GM21390 (cell line): ENCODE data around the gene TANC2.
"Not testable (repeated sequence)": the region's sequence is repeated elsewhere in the genome, so short reads cannot be mapped to it uniquely, and the experiment has no call there.

Source experiments
- ATAC-seq: cut with Tn5 transposase; IDR thresholded peaks from one replicate; pipeline ENCODE4 v1.9.1; 2021; ENCODE audit not compliant: unreplicated experiment

Gene TANC2

DNA sequence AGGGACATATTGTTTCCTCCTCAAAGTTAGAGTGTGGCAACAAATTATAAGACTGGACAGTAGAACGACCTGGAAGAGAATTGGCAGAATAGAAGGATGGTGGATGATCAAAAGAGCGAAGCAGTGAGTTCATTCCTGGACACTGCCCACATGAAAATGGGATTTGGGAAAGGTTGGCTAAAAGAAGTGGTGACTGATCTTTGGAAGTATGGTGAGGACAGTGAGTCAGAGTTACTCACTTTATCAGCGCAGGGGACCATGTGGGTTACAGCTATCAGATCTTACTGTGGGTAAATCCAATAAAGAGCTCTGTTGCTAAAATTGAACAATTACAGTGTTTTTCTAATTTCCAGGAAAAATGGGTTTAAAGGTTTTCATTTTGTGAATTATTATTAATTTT, 2.7 kb upstream of the TANC2 start:
- ATAC-seq = no peak

- no peak for ATAC-seq
Observed at GRCh38 chr17:62964506-62964905, 1.5 kb upstream of the TANC2 start.

DNA sequence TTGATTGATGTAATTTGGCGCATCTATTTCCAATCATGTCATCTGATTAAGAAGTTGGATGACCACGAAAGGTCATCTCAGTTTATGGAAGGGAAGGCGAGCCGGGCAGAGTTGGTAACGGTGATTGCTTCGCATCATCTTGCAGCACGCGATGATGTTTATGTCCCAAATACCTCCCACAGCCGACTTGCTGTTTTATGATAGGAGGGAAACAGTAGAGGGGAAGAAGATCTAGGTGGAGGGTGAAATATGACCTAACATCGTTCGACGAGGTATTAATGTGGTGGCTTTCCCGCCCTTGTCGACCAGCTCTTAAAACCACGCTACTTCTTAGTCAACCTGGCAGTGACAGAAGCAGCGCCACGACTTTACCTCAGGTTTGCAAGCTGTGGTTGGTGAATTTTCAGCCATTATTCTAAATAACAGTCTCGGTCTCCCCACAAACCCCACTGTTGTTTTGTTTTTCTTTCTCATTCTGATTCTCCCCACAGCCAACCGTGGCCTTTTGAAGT, 805 bp upstream of the TANC2 start:
- no peak for ATAC-seq

DNA sequence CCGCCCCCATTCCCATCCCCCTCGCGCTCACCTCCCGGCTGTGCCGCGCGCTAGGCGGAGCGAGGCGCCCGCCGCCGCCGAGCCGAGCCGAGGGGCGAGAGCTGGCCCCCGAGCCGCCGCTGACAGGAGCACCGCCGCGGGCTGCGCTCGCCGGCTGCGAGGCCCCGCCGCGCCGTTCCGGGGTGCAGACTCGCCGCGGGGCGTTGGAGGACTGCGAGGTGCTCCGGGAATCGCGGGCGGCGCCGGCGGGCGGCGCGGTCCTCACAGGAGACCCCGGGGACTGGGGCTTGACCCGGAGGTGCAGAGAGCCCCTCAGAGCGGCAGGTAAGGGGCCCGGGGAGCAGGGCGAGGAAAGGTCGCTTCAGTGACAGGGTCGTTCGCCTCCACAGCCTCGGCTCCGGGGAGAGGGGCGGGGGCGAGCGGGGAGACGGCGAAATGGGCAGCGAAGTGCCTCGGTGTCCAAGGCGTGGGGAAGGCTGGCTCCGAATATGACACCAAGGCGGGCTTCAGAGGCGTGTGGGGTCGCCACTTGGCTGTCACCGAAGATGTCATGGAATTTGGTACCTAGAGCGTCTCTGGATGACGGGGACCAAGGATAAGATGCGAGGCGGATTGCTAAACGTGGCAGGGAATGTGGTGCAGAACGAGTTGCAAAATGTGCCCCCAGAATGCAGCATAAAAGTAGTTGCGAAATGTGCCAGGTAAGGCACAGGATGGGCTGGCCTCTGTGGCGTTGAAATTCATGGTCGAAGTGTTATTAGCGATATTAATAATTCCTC, 580 bp downstream of the TANC2 start:
- peak; percentile 40 for ATAC-seq

GRCh38 chr17:62967205-62967529, 1.1 kb downstream of the TANC2 start:
- no peak for ATAC-seq

- peak; percentile 75 for ATAC-seq
Observed at GRCh38 chr17:62968445-62968923, 2.4 kb downstream of the TANC2 start.

GRCh38 chr17:62970610-62971009, 4.6 kb downstream of the TANC2 start:
- no peak for ATAC-seq

DNA sequence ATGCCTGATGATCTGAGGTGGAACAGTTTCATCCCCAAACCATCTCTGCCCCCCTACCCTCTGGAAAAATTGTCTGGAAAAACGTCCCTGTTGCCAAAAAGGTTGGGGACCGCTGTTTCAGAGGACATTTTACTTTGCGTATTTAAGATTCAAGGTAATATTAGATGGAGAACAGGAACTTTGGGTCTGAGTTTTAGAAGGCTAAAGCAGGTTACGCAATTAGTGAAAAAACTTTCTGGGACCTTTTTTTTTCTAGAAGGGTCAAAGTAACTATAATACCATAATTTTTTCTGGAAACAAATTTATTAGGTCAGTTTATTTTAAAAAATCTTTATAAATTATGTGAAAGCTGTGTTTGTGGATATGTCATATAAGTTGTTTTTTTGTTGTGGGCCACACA, 5.8 kb downstream of the TANC2 start:
- ATAC-seq = no peak

GRCh38 chr17:62974788-62975187, 8.8 kb downstream of the TANC2 start:
- no peak for ATAC-seq

GRCh38 chr17:62975206-62975605, 9.2 kb downstream of the TANC2 start:
- no peak for ATAC-seq

DNA sequence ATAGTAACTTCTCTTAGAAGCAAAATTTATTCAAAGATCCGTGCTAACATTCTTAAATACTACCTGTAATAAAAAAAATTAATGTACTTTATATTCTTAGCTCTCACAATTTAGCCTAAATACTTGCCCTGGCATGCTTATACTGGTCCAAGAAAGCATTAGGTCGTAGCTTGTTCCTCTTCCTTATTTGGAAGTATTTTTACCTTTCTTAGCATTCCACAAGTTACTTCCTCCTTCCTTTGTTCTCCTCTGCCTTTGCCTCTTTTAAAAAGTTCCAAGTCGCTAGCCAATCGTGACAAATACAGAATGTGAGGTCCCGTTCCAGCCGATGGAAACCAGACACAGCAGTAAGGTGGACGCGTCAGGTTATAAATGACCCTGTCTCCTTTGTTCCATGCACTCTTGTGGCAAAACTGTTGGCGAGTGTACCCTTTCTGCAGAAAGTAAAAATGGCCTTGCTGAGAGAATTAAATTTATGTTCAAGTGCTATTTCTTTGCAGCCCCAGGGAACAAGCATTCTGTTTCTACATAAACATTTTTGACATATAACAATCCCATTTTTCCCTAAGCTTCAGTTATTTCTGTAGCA, 10.7 kb downstream of the TANC2 start:
- not testable (repeated sequence) for ATAC-seq

DNA sequence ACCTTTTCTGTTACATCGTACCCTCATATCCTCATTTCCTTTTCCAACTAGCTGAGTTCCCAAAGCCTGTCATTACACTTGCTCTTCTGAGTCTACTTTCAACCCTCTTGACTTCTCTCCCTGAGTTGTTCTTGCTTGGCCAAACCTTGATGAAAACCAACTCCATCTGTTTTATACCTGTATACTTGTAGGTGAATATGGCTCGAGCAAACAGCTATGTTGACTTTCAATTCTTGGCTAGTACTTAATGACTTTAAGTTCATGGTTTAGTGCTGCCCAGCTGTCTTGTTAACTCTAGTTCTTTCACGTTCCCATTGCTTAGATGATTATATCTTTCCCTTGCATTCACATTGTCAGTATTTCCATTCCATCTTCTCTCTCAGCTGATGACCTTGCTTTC, 14.8 kb downstream of the TANC2 start:
- ATAC-seq = no peak

DNA sequence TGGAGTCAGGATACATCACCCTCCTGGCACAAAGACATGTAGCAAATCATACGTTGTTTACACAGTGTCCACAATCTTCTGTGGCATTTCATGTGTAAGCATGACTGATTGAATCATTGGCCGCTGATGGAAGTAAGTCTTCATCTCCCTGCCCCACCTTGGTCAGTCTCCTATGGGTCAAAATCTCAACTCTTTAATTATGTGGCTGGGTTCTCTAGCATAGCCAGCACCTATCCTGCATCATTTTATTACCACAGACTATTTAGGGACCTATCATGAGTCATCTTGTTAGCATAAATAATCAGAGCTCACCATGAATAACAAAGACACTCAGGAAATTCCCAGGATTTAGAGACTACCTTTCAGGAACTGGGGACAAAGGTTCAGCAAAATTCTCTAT, 15.9 kb downstream of the TANC2 start:
- ATAC-seq = no peak

DNA sequence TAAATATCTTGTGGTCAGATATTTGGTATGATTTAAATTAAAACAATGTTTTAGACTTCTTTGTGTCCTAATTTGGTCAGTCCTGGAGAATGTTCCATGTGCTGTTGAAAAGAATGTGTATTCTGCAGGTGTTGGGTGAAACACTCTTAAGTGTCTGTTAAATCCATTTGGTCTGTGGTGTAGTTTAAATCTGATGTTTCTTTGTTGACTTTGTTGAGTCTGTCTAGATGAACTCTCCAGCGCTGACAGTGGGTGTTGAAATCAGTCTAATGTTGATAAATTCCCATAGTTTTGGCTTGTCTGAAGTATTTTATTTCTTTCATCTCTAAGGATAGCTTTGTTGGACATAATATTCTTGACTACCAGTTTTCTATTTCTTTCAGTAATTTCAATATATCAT, 18.8 kb downstream of the TANC2 start:
- ATAC-seq = no peak

DNA sequence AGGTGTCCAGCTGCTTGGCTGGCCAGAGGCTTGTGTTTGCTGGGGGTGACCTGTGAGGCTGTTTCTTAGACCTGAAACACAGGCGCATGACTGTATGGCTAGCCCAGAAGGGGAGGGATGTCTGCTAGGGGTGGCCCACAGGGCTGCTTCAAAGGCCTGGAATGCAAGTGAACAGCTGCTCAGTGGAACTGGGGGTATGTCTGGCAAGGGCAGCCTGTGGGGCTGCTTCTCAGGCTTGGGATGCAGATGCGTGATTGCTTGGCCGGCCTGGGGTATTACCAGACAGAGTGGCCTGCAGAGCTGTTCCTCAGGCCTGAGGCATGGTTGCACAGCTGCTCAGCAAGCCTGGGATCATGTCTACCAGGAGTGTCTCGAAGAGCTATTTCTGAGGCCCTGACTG, 20.5 kb downstream of the TANC2 start:
- ATAC-seq = no peak

DNA sequence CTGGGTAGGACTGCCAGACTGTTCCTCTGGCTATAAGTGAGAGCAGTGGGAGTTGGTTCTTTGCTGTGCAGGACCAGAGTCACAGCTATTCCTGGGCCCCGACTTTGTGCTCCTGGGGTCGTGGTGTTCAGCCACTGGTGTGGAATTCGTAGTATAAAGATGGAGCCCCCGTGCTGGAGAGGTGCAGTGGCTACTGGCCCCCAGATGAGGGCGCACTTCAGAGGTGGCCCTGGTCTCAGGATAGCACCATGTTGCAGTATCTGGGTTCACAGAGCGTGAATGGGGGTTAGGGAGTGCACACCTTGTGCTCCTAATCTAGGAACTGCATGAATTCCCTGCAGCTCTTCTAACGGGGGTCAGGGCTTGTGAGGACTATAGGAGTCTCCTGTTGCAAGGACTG, 21.1 kb downstream of the TANC2 start:
- ATAC-seq = no peak

DNA sequence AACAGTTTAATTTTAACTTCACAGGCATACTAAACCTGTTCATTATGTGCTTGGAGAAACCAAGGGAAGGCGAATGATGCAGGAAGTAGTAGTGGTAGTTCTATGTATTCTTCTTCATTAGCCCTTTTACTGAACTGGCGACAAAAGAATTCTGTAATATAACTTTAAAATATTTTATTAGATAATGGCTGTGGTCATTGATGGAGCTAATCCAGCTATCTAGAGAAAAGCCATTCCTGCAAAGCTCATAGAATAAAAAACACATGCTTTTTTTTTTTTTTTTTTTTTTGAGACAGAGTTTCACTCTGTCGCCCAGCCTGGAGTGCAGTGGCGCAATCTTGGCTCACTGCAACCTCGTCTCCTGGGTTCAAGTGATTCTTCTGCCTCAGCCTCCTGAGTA, 23.5 kb downstream of the TANC2 start:
- ATAC-seq = no peak

GRCh38 chr17:62994931-62995330, 28.9 kb downstream of the TANC2 start:
- no peak for ATAC-seq

GRCh38 chr17:62995377-62995885, 29.4 kb downstream of the TANC2 start:
- ATAC-seq = no peak

DNA sequence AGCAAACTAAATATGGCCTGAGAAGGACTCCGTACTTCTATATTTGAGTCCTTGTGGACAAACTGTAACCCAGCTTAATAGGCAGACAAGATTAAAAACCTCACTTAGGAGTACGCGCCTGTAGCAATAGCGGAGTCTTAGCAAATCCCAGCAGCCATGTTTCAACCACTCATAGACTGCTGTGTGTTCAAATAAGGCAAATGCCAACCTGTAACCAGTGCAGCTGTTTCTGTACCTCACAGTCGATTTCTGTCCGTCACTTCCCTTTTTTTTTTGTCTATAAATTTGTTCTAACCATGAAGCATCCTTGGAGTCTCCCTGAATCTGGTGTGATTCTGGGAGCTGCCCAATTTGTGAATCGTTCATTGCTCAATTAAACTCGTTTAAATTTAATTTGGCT, 30.2 kb downstream of the TANC2 start:
- no peak for ATAC-seq

DNA sequence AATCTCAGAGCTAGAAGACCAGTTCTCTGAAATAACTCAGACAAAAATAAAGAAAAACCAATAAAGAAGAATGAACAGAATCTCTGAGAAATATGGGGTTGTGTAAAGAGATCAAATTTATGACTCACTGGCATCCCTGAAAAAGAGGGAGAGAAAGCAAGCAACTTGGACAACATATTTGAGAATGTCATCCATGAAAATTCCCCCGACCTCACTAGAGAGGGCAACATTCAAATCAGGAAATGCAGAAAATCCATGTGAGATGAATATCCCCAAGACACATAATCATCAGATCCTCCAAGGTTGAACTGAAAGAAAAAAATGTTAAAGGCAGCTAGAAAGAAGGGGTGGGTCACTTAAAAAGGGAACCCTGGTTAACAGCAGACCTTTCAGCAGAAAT, 32.1 kb downstream of the TANC2 start:
- no peak for ATAC-seq

DNA sequence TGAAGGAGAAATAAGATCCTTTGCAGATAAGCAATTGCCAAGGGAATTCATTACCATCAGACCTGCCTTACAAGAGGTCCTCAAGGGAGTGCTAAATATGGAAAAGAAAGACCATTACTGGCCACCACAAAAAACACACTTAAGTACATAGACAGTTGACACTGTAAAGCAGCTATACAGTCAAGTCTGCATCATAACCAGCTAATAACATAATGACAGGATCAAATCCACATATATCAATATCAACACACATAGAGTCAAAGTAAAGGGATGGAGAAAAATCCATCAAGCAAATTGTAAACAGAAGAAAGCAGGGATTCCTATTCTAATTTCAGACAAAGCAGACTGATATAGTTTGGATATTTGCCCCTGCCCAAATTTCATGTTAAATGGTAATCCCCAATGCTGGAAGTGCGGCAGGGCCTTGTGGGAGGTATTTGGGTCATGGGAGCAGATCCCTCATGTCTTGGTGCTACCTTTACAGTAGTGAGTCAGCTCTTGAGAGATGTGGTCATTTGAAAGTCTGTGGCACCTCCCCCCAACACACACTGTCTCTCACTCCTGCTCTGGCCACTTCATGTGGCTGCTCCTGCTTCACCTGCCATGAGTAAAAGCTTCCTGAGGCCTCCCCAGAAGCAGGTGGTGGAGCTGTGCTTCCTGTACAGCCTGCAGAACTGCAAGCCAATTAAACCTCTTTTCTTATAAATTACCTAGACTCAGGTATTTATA, 32.8 kb downstream of the TANC2 start:
- ATAC-seq = no peak
